ENCODE data around the gene DYNC2H1. TPM values are rescaled to one million over a fixed set of nuclear protein-coding genes. Genes with fewer than 3 reads are reported as not detected.

Gene DYNC2H1
- total and polyA plus RNA-seq, 4 donors = 0.77 to 3.3 (median 2.1) TPM

DNA sequence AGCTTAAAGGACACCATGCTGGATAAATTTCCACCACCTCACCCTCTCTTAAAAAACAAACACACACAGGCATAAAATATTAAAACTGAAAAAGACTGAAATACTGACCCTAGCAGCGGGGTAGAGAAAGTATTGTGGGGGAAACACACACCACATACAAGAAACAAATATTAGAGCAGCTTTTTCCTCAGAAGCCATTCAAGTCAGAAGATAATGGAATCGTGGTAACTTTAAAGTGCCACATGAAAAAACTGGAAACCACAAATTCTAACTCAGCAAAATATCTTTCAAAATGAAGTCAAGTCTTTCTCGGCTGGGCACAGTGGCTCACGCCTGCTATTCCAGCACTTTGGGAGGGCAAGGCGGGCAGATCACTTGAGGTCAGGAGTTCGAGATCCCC lies 223.2 kb downstream of the DYNC2H1 start:
- Histone ChIP-seq H3K27ac (ENCODE audit: low read depth in 1 of 2, low read length in 2 of 2) (no peak overlapping the region), H3K4me3 (ENCODE audit: low read depth in 1 of 3, low read length in 3 of 3) (no peak overlapping the region), H3K9me3 (ENCODE audit: control insufficient read depth in 4 of 4, low read length in 3 of 4) (no peaks in the 10 kb centered on the region), H3K4me1 (ENCODE audit: control insufficient read depth in 4 of 4, insufficient read depth in 4 of 4, low read length in 3 of 4) (no peaks in the 10 kb centered on the region), H3K36me3 (ENCODE audit: control insufficient read depth in 4 of 4, insufficient read depth in 3 of 4, low read depth in 1 of 4, low read length in 3 of 4) (no peaks in the 10 kb centered on the region), H3K27me3 (ENCODE audit: control insufficient read depth in 4 of 4, insufficient read depth in 4 of 4, low read length in 3 of 4) (no peaks in the 10 kb centered on the region), H3K9ac (ENCODE audit: low read depth in 1 of 2, low read length in 2 of 2) (no peak overlapping the region)
- no peak for DNase-seq (ENCODE audit: low spot score)
- TF ChIP-seq HNF4A (conservative IDR thresholded peaks at IDR 0.05) = no peak
- TF ChIP-seq, protein P1, sequence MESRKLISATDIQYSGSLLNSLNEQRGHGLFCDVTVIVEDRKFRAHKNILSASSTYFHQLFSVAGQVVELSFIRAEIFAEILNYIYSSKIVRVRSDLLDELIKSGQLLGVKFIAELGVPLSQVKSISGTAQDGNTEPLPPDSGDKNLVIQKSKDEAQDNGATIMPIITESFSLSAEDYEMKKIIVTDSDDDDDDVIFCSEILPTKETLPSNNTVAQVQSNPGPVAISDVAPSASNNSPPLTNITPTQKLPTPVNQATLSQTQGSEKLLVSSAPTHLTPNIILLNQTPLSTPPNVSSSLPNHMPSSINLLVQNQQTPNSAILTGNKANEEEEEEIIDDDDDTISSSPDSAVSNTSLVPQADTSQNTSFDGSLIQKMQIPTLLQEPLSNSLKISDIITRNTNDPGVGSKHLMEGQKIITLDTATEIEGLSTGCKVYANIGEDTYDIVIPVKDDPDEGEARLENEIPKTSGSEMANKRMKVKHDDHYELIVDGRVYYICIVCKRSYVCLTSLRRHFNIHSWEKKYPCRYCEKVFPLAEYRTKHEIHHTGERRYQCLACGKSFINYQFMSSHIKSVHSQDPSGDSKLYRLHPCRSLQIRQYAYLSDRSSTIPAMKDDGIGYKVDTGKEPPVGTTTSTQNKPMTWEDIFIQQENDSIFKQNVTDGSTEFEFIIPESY (IDR thresholded peaks at IDR 0.05) = no peak
- TF ChIP-seq FOXA1 (IDR thresholded peaks at IDR 0.05) = no peak
- no peak for TF ChIP-seq FOXA2 (IDR thresholded peaks at IDR 0.05)
- no peak for TF ChIP-seq NR2F2 (IDR thresholded peaks at IDR 0.05)
- no peak for TF ChIP-seq TAF1 (conservative IDR thresholded peaks at IDR 0.05)
- TF ChIP-seq RAD21 (IDR thresholded peaks at IDR 0.05) = no peak
- TF ChIP-seq JUND (IDR thresholded peaks at IDR 0.05) = no peak
- TF ChIP-seq, protein P2, sequence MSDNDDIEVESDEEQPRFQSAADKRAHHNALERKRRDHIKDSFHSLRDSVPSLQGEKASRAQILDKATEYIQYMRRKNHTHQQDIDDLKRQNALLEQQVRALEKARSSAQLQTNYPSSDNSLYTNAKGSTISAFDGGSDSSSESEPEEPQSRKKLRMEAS (IDR thresholded peaks at IDR 0.05) = no peak
- TF ChIP-seq, protein P3, sequence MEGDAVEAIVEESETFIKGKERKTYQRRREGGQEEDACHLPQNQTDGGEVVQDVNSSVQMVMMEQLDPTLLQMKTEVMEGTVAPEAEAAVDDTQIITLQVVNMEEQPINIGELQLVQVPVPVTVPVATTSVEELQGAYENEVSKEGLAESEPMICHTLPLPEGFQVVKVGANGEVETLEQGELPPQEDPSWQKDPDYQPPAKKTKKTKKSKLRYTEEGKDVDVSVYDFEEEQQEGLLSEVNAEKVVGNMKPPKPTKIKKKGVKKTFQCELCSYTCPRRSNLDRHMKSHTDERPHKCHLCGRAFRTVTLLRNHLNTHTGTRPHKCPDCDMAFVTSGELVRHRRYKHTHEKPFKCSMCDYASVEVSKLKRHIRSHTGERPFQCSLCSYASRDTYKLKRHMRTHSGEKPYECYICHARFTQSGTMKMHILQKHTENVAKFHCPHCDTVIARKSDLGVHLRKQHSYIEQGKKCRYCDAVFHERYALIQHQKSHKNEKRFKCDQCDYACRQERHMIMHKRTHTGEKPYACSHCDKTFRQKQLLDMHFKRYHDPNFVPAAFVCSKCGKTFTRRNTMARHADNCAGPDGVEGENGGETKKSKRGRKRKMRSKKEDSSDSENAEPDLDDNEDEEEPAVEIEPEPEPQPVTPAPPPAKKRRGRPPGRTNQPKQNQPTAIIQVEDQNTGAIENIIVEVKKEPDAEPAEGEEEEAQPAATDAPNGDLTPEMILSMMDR (IDR thresholded peaks at IDR 0.05; ENCODE audit: low read depth, low read length, missing input control) = no peak
- no peak for TF ChIP-seq REST (IDR thresholded peaks at IDR 0.05)
- no peak for TF ChIP-seq GABPA (IDR thresholded peaks at IDR 0.05 in 1 of 2, conservative IDR thresholded peaks at IDR 0.05 in 1 of 2)
- no peak for TF ChIP-seq ATF3 (IDR thresholded peaks at IDR 0.05)
- TF ChIP-seq EGR1 (IDR thresholded peaks at IDR 0.05; ENCODE audit: low read depth in 2 of 2) = no peak
- no peak for TF ChIP-seq SP1 (IDR thresholded peaks at IDR 0.05)
- no peak for TF ChIP-seq RXRA (IDR thresholded peaks at IDR 0.05)
- no peak for TF ChIP-seq YY1 (IDR thresholded peaks at IDR 0.05)
- no peak for TF ChIP-seq HNF4G (IDR thresholded peaks at IDR 0.05)
- WGBS = 89% methylated on average over 6 of the region's 6 CpGs

Measured in liver (tissue), 9 donors.